IPS-NIHi7 (cell line): ENCODE results near the gene IGF2.

ENCODE experiments used
- DNase-seq: peaks from one replicate; pipeline ENCODE4 v3.0.0; 2012; ENCODE audit warnings: mixed read lengths; ENCODE audit errors: extremely low spot score

IGF2 gene

GRCh38 chr11:2154195-2154585 lies 15.0 kb upstream of the IGF2 start:
- DNase-seq: no peak

DNA sequence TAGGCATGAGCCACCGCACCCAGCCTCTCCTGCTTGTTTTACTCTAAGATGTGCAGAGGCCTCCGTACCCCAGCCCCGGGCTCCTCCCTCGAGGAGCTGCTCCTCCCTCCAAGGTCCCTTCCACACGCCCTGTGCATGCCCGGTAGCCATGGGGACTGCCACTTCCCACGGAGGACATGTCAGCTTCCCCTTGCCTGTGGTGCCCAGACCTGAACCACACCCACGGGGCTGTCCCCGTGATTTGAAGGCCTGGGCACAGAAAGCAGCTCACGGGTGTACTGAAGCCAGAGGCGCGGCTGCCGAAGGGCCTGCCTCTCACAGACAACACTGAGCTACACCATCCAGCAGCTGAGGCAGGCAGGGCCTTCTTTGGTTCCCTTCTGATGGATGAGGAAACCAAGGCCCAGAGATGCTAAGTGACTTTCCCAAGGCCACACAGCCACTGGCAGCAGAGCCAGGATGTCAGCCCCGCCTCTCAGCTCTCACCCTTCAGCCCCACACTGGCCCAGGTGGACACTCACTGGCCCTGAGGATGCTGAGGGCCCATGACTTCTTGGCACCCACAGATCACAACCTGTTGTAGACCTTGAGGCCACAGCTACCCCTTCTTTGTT lies 14.5 kb upstream of the IGF2 start:
- DNase-seq: no peak

- DNase-seq: peak; percentile 89
These were observed 12.5 kb upstream of the IGF2 start for GRCh38 chr11:2151500-2152257.

DNA sequence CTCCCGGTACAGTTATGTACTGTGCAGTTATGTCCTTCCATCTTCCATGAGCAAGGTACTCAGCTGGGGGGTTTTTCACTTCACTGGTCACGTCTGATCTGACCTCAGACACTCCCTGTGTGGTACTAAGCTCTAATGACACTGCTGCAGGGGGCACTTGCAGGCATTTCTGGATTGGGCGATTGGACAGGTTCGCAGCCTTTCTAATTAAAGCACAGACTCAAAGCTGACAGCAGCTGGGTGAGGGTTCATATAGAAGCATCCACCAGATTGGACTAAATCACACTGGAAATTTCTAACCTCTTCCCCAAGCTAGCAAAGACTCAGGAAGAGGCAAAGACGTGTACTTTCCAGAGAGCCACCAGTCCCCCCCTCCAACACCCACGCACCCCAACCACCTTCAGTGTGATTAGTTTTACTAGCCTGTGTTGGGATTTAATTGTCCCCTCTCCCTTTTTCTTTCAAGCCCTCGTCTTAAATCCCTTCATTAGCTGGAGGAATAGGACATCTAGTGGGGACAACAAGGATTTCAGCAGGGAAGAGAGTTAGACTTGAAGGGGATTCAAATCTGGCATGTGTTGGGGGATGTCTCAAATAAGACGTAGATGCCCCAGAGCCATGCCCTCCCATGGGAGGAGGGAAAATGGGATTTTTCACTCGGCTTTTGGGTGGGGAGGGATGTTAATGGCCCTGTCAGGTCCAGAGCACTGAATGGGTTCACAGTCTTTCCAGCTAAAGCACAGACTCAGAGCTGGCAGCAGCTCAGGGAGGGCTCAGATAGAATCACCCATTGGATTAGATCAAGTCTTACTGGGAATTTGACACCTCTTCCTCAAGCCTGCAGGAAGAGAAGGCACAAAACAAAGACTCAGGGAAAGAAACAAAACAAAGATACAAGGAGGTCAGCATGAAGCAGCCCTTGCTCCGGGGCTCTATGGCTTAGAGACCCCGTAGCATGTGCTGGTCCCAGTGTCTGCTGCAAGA lies 11.0 kb upstream of the IGF2 start:
- DNase-seq: peak; percentile 62

DNA sequence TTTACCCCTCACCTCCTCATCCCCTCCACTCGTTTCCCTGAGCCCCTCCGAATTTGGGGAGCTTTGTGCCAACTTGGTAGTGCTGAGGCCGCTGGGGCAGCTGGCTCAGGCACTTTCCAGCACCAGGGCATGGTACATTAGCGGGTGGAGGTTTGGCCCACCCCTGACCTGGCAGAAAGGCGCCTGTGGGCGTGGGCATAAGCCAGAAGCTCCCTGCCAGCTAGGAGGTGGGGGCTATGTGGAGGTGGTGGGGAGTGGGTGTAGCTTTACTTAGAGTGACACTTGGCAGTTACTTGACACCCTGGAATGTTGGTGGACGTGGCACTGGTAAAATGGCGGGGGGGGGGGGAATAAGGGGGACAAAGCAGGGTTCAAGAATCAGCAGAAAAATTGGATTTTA lies 10.3 kb upstream of the IGF2 start:
- DNase-seq: no peak

- DNase-seq: no peak
These were observed 9.4 kb upstream of the IGF2 start for GRCh38 chr11:2148595-2148994.

GRCh38 chr11:2147391-2147790 lies 8.2 kb upstream of the IGF2 start:
- DNase-seq: no peak

DNA sequence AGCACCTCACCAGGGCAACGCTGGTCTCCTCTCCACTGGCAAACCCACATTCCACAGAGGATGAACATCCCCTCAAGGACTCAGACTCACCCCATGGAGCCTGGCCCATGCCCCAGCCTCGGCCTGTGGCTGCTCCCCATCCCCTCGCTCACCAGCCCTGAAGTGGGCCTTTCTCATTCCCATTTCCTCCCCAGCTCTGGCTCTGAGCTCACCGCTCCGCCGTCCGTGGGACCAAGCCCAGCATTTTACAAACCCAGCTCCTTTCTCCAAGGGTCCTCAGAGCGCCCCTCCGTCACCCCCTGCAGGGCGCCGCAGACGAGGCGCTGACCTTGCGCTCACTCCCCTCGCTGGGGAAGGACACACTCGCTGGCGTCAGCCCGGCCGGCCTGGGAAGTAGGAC lies 6.9 kb upstream of the IGF2 start:
- DNase-seq: no peak

- DNase-seq: no peak
These were observed 5.5 kb upstream of the IGF2 start for GRCh38 chr11:2144544-2145248.

- DNase-seq: no peak
These were observed 4.8 kb upstream of the IGF2 start for GRCh38 chr11:2143799-2144543.

DNA sequence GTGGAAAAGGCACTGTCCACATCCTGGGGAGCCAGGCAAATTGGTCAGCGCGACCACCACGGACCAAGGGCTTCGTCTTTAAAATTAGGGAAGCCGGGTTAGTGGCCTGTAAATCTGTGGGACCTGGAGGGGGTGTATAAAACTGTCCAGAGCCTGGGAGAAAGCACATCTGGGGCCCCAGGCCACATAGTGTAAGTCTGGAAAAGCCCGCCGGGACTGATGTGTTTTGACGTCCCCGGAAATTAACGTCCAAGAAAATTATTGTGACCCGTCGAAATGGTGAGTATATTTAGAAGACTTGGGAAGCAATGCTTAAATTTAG lies 4.2 kb upstream of the IGF2 start:
- DNase-seq: no peak

- no peak for DNase-seq
These were observed 3.6 kb upstream of the IGF2 start for GRCh38 chr11:2142762-2143202.

GRCh38 chr11:2142300-2142759 lies 3.1 kb upstream of the IGF2 start:
- DNase-seq: no peak

GRCh38 chr11:2140411-2141400 lies 1.5 kb upstream of the IGF2 start:
- DNase-seq: no peak

GRCh38 chr11:2139621-2140337 lies 590 bp upstream of the IGF2 start:
- DNase-seq: no peak

GRCh38 chr11:2138431-2139122 lies 612 bp downstream of the IGF2 start:
- no peak for DNase-seq

DNA sequence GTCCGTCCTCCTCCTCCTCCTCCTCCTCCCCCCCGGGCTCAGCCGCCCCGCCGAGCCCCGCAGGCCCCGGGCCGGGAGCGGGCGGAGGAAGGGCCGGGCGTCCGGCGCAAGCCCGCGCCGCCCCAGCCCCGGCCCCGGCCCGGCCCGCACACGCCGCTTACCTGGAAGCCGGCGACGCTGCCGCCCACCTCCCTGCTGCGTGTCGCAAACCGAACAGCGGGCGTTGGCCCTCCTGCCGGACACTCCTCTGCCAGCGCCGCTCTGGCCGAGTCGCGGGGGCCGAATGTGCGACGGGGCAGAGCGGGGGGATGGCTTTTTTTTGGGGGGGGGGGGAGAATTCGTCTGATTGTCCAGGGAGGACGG lies 1.1 kb downstream of the IGF2 start:
- DNase-seq: peak; percentile 45

DNA sequence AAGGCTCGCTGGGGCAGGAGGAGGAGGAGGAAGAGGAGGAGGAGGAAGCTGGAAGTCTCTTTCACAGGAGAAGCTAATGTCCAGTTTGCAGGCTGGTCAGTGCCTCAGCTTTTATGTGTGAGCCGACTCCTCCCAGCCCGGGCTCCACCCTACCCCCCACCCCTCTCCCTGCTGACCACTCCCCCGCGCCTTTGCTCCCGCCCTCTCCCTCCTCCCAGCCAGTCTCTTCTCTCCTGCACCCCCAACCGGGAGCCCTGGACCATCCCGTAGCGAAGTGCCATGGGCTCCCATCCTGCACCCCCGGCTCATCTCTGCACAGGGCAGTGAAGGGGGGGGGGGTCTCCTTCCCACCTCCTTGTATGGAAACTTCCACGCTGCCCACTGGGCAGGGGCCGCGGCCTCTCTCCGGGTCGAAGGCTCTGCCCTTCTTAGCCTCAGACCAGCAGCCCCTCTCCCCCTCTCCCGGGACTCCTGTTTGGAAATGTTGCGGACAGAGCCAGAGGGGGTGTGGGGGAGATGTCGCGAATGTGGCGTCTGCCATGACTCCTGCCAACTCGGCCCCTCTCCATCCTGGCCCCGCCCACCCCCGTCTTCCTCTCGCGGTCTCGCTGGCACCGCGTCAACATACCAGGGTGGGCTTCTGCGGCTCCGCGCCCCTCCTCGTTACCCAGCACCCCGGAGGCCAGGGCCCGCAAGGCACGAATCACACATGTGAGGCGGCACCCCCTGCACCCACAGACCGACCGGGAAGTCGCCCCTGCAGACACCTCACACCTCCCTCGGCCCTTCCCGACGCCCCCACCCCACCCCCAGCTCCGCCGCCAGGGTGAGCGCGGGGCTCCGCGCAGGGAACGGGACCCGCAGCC lies 1.8 kb downstream of the IGF2 start:
- peak; percentile 89 for DNase-seq
